Spleen (tissue), 7 donors: ENCODE data around the gene SPON1.

Experiments
- POLR2A ChIP-seq, 3 donors: fragments of 450-650 bp; IDR thresholded peaks; one replicate each; pipeline ENCODE4 v1.5.1; 2017; ENCODE audit warnings: antibody characterized with exemption in 3 of 3, mild to moderate bottlenecking in 1 of 3
- POLR2AphosphoS5 ChIP-seq, 3 donors: sonication (generic); formaldehyde crosslinking; IDR thresholded peaks; one replicate each; pipeline ENCODE4 v1.5.1; 2017; ENCODE audit warnings: antibody characterized with exemption in 3 of 3
- TF ChIP-seq, protein P1 (sequence below), 11 experiments: fragments of 200-600 bp in 7 of 11; fragments of 450-650 bp in 4 of 11; sonication (generic) in 4 of 11; IDR thresholded peaks in 8 of 11; conservative IDR thresholded peaks in 3 of 11; 1 replicate in 7 of 11; 2 replicates in 4 of 11; pipeline versions ENCODE4 v1.4.0 to v1.8.0; 2016 to 2021; ENCODE audit warnings: antibody characterized with exemption in 11 of 11, inconsistent platforms in 4 of 11, mild to moderate bottlenecking in 1 of 11
- donor health status: DM: no; HTN: no; CAD: no; lungs with moderate emphysema.
- donor health status: DM: no; HTN: no; CAD: no.
- donor health status: DM: no; HTN: no; CAD: no.

DNA sequence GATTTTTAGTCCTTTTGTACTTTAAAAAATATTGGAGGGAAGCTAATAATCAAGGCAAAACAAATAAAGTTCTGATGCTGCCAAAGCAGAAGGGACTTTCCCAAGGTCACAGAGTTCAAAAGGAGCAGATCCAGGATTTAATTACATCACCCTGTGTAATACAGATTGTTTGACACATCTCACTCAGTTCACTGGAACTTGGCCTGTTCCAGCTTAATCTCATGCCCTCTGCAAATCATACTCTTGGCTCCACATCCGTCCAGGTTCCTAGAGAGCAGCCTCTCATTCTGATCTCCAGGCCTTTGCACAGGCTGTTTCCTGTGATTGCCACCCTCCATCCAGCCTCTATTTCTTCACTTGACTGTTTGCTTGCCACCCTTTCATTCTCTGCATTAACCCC, 151.7 kb downstream of the SPON1 start:
- TF ChIP-seq, protein P1, sequence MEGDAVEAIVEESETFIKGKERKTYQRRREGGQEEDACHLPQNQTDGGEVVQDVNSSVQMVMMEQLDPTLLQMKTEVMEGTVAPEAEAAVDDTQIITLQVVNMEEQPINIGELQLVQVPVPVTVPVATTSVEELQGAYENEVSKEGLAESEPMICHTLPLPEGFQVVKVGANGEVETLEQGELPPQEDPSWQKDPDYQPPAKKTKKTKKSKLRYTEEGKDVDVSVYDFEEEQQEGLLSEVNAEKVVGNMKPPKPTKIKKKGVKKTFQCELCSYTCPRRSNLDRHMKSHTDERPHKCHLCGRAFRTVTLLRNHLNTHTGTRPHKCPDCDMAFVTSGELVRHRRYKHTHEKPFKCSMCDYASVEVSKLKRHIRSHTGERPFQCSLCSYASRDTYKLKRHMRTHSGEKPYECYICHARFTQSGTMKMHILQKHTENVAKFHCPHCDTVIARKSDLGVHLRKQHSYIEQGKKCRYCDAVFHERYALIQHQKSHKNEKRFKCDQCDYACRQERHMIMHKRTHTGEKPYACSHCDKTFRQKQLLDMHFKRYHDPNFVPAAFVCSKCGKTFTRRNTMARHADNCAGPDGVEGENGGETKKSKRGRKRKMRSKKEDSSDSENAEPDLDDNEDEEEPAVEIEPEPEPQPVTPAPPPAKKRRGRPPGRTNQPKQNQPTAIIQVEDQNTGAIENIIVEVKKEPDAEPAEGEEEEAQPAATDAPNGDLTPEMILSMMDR (IDR thresholded peaks at IDR 0.05 in 8 of 11, conservative IDR thresholded peaks at IDR 0.05 in 3 of 11) = no peak
- TF ChIP-seq POLR2AphosphoS5 (IDR thresholded peaks at IDR 0.05) = no peak
- TF ChIP-seq POLR2A (IDR thresholded peaks at IDR 0.05) = no peak
